Endothelial cell of coronary artery (primary cell): Measurements from ENCODE around the gene EBP. TPM values are rescaled to one million over a fixed set of nuclear protein-coding genes. Genes with fewer than 3 reads are reported as not detected.

Source experiments
- total RNA-seq: library from RNA; depleted of rRNA; stranded (reverse); fragments of >200 nt; gene quantifications from 2 replicates; pipeline ENCODE4 v1.2.3, GENCODE V29; 2014

EBP gene
- 39.9 and 86.6 TPM in 2 replicates for total RNA-seq

GRCh38 chrX:48521353-48522243, at the start of gene EBP:
Gene EBP (plus strand): TSS chrX:48521808. CDS start chrX:48523772, 1,964 bp downstream.

GRCh38 chrX:48475774-48476577, 45.6 kb upstream of the EBP start, which contains the start of gene FTSJ1:
Gene FTSJ1 (plus strand): TSS chrX:48476199. CDS start chrX:48478048, 1,849 bp downstream.

GRCh38 chrX:48508400-48509244, 13.0 kb upstream of the EBP start, which contains the start of gene PORCN:
Gene PORCN (plus strand): TSS chrX:48508992. CDS start chrX:48509821, 829 bp downstream.

GRCh38 chrX:48539345-48540027, 17.9 kb downstream of the EBP start, which contains the start of gene TBC1D25:
Gene TBC1D25 (plus strand): TSS chrX:48539714. CDS start chrX:48539798, 84 bp downstream.

GRCh38 chrX:48574270-48575266, 53.0 kb downstream of the EBP start, which contains the start of gene RBM3:
Gene RBM3 (plus strand): TSS chrX:48574484. CDS start chrX:48575181, 697 bp downstream.

Other genes starting within 250 kb of the EBP start
- gene SSX3, start 165.1 kb upstream of the EBP start, total RNA-seq = not detected in 2 replicates
- not detected in 2 replicates for gene SSX4, start 138.3 kb upstream of the EBP start, total RNA-seq
- gene SSX4B, start 109.8 kb upstream of the EBP start, total RNA-seq = not detected in 2 replicates
- gene SLC38A5, start 51.5 kb upstream of the EBP start, total RNA-seq = 63.0 and 69.0 TPM in 2 replicates
- 42.6 and 53.7 TPM in 2 replicates for gene FTSJ1, start 45.6 kb upstream of the EBP start, total RNA-seq
- gene PORCN, start 12.8 kb upstream of the EBP start, total RNA-seq = 7.3 and 15.1 TPM in 2 replicates
- gene TBC1D25, start 17.9 kb downstream of the EBP start, total RNA-seq = 6.2 and 6.7 TPM in 2 replicates
- 119 and 458 TPM in 2 replicates for gene RBM3, start 52.7 kb downstream of the EBP start, total RNA-seq
- 158 and 184 TPM in 2 replicates for gene WDR13, start 75.7 kb downstream of the EBP start, total RNA-seq
- 0.09 and 0.18 TPM in 2 replicates for gene WAS, start 162.0 kb downstream of the EBP start, total RNA-seq
- 2.9 and 5.8 TPM in 2 replicates for gene SUV39H1, start 174.9 kb downstream of the EBP start, total RNA-seq
- gene GLOD5, start 239.9 kb downstream of the EBP start, total RNA-seq = not detected in 2 replicates